HG02798 (cell line): Measurements from ENCODE around the gene SIAH3.
"Not testable (repeated sequence)": the region's sequence is repeated elsewhere in the genome, so short reads cannot be mapped to it uniquely, and the experiment has no call there.

Source experiments
- ATAC-seq: cut with Tn5 transposase; IDR thresholded peaks from one replicate; pipeline ENCODE4 v1.9.1; 2021; ENCODE audit warnings: mild to moderate bottlenecking; ENCODE audit not compliant: unreplicated experiment, poor library complexity

The SIAH3 gene

DNA sequence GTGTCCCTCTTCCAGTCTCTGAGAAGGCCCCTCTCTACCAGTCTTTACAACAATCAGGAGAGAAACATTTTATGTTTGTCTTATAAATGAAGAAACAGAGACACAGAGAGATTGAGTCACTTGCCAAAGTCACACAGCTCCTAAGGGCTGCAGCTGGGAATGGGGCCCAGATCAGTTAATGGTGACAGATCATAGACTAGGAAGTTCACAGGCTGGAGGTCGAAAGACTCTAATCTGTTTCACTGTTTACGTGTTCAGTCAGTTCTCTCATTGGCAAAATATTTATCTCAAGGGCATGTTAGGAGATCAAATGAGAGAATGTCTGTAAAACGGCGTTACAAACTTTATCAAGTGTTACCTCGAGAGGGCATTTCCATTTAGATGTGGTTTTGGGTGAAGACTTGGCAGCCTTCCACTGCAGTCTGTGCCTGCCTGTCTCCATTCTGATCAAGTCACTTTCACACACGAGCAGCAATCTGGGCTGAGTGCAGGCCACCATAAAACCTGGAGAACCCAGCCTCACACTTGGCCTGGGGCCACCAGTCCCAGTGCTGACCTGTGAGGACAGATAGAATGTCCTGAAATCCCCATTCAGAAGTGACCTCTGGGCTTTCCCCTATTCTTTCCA lies 65.1 kb downstream of the SIAH3 start:
- no peak for ATAC-seq

DNA sequence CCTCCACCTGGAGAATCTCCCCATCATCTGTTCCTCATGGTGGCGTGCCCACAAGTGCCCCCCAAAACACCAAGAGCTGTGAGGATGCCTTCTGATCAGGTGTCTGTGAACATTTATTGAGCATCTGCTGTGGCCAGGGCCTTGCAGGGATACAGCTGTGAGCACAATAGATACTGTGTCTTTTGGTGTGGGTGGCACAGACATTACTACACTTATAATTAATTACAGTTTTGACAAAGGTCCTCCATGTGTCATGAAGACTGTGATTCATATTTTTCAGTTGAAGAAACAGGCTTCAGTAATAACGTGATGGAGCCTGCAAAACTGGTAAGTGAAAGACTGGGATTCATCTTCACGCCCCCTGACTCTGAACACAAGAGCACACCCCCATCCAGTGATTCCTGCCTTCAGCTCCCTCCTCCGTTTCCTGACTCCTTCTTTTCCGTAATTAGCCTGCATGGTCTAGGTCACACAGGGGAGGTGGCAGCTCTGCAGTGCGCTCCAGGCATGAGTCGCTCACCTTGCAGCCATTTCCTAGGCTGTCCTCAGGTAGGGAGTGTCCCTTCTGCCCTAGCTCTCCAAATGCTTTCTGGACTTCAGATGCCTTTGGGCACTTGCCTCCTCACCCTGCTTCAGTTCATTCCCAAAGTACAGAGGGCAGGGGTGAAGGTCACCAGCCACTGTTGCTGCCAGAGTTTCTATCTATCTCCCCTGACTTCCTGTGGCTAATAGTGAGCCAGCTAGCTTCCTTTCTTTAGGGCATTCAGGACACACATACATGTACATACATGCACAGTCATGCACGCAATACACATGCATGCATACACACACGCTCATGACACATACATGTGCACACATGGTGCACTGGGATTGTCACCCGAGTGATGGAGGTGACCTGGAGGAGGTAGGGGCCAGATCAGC lies 66.5 kb downstream of the SIAH3 start:
- ATAC-seq, result no peak

DNA sequence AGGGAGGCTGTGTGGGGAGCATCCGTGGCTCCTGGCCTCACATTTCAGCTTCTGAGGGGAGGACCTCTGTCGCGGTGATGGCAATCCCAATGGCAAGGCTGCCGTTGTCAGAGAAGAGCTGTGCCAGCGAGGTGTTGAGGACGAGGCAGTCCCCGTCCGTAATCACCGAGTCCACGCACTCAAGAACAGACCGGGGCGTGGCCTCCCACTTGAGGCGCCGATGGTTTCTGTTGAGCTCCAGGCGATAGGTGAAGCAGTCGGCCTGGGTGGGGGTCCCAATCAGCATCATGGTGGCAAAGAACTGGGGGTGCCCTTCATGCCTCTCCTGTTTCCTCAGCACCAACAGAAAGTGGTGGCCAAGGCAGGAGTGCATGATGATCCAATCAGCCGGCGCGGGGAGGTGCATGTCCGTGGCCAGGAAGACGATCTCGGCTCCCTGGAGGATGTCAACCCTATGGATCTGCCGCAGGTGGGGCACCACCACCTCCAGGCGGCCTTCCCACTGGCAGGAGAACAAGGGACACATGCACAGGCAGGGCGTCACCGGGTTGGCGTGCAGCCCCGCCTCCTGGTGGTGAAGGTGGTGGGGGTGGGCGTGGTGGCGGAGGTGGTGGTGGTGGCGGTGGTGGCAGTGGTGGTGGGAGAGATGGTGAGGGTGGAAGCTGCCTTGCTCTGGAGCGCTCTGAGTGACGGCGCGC lies 68.1 kb downstream of the SIAH3 start:
- ATAC-seq, result no peak

DNA sequence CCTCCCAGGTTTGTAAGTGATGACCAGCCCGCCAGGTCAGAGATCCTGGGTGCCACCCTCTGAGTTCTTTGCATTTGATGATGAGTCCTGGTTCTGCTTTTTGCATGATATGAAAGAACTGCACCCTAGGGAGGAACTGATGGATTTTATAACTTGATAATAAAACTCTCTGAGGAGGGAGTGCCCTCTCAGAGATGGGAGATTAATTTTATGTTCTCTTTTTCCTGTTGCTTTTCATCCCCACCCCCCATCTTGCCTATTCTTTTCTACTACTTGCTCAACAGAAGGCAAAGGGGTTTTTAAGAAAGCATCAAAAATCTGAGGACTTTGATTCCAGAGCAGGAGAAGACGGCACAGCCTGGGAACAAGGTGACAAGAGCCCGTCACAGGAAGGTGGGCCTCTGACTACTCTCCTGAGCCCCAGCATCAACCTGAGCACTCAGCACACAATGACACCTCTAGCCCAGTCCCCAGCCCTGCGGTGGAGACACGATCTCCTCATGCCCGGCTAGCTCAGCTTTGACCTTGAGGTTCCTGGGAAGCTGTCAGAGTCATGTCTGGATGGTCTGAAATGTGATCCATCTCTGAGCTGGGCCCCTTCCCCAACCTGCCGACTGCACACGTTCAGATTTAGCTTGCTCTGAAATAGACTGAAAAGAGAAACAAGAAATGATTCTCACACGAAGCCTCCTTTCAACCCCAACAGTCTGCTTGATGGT lies 69.1 kb downstream of the SIAH3 start:
- ATAC-seq, result no peak

DNA sequence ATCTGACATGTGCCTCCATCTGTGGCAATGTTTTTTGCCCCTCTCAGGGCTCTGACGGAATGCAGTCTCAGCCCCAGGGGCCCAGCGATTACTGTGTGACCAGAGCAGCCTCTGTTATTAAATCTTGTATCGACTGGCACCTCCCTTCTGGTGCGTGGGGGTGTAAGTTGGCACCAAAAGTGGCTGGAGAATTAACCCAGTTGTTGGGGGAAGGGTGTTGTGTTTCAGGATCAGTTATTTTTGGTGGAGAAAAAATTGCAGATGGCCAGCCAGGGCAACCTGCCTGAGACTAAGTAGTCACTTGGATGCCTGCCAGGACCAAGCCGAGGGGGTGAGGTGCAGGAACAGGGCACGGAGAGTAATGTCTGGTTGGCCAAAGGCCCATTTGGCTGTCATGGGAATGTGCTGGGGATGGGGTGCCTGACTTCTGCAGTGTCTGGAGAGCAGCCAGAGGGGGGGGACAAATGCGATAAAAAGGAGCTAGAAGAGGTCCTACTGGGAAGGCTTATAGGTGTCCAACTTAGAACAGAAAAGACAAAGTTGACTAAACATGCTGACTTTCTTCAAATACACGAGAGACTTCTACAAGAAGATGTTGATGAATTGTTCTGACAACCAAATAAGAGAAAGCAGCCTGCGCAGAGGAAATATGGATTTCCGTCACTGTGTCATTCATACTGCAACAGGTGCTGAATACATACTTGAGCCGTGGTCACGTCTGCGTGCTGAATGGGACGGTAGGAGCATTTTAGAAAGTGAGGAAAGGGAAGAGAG lies 69.8 kb downstream of the SIAH3 start:
- no peak for ATAC-seq

DNA sequence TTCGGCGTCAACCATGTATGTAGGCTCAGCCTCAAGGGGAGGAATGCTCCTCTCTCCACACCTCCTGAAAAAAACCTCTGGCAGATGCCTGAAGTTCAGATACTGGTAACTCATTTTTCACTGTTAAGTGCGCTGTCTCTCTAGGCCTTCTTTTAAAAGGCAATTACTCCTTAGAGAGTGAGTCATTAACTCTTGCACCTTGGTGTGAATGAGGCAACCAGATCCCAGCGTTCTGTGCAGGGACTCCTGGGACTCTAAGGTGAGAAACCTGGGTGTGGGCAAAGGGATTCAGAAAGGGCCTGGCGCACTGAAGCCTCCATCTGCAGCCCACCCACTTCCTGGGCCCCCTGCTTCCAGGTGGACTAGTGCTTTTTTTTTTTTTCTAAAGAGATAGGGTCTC lies 71.7 kb downstream of the SIAH3 start:
- ATAC-seq, result no peak

DNA sequence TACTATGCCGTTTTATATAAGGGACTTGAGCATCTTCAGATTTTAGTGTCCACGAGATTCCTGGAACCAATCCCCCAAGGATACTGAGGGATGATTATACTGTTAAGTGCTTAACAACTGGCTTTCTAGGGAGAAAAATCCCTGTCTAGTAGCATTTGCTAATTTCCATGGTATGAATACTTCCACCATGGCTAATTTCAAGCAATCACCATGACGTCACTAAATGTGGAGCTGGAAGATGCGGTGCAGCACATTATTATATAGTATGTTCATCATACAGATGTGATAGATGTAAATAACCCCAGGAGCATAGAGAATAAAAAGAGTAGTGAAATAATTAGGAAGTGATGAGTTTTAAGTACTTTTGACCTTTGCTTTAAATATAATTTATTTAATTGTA lies 72.7 kb downstream of the SIAH3 start:
- ATAC-seq, result no peak

DNA sequence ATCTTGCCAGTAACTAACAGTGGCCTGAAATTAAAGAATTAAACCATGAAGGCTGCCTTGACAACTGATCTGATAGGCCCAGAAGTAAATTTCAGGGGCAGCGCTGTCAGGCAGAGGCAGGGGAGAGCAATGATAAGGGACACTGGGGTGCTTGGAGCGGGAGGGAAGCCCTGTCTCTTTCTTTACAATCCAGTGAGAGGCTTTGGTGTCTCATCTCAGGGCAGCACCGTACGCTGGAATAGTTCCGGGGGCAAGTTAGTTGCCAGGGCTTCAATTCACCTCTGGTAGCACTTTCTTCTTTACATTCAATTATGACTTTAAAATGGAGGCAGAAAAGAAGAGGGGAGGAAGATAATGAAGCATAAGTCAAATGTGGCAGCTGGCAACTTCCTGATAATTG lies 74.8 kb downstream of the SIAH3 start:
- no peak for ATAC-seq

DNA sequence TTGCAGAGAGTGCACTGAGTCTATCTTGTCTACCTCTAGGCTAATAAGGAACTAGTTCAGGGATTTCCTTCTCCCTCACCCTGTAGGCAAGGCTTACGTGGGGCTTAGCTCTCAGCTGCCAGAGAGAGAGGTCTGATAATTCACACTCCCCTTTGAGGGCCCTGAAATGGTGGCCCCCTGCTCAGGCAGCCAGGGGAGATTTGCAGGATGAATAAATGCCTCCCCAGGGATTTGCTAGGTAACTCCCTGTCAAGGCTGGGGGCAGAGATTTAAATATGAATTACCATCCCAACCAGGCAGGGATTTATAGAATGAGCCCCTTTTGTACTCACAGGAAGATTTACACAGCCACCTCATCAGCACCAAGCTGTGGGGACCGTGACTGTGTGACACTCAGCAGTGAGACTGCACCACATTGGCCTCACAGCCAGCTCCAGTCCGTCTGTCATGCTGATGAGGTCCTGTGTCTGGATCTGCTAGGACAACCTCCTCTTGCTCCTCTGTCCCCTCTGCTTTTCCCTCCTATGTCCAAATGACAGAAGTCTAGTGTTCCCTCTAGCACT lies 76.1 kb downstream of the SIAH3 start:
- ATAC-seq, result no peak

DNA sequence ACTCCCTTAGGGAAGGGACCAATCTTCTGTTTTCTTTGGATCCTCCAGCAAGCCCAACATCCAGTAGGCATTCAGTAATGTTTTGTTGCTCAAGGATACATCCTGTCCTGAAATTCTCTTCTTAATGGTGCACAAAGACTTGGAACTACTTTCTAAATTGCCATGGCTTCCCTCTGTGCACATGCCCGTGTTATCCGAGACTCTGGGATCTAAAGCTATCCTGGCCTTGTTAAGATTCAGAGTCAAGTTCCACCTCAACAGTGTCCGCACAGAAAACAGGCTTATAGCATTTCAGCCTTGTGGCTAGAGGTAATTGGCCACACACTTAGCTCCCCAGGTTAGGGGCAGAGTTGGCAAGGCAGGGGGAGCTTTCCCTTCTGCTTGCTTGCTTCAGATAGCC lies 77.6 kb downstream of the SIAH3 start:
- no peak for ATAC-seq

DNA sequence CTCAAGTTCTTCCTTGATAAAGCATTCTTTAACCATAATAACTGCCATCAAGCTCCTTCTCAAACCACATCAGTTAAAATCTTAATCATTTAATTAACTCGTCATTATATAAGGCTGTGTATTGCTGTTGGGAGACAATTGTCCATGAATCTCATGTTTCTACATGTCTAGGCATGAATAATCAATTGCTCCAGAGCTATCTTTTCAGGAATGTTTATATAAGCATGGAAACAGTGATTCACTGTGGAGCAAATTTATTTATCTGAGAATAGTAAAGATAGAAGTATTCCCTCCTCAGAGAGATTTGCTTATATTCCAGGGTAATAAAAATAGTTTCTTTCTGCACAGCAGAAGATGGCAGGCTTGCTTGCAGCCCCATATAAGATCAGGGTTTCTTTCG lies 78.3 kb downstream of the SIAH3 start:
- no peak for ATAC-seq

DNA sequence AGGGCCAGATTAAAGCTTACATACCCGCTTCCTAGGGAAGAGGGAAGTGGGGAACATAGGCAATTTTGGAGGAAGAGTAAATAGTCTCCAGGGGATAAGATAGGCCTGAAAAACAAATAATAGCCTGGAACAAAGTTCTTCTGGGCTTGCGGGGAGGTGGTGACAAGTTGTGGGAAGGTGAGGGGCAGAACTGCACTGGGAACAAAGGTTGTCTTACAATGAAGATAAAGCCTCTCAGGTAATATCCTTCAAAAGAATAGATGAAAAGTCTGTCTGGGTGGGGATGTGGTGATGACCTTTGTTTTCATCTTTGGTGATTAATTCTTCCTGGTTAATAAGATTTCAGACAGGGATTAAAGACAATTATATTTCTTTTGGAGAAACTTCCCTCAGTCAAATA lies 80.7 kb downstream of the SIAH3 start:
- no peak for ATAC-seq

DNA sequence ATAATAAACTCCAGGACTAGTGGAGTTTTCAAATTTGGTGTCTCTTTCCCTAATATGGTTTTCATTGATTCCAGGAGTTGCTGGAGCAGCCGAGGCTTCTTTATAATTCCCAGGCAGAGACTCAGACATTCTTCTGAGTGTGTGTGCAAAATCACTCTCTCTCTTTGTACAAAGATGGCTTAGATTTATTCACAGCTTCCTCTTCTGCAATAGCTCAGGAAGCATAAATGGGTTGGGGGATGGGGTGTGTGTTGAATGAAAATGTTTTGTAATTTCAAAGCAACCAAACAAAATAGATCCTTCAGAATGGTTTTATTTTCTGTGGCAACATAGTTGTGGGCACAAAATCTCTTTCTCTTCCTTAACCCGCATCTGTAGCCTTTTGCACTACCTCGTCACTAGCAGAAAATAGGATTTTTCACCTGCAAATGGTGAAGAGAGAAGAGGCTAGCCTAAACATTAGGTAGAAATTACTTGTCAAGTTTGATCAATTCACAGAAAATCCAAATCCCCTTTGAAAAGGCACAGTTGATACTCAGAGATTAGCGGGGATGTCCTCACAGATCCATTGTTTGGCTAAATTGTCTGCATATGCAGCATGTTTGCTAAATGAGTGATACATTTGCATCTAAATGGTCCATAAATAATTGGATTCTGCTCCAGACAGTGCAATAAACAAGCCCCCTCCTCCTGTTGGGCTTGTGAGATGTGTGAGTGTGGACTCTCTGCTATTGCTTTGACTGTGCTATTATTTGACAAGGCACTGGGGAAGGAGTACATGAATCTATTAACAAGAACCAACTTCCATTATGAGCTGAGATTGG lies 82.7 kb downstream of the SIAH3 start:
- no peak for ATAC-seq

DNA sequence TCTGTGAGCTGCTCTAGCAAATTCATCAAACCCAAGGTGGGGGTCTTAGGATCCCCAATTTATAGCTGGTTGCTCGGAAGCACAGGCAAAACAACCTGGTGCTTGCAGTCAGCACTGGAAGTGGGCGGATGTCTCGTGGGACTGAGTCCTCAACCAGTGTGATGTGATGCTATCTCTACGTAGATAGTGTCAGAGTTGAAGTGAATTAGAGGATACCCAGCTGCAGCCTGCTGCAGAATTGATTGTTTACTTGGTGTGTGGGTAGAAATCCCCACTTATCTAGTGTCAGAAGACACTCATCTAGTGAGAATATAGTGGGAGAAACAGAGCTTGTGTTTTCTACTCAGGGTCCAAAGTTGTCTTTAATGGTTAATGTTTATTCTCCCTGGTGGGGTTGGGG lies 86.1 kb downstream of the SIAH3 start:
- no peak for ATAC-seq

DNA sequence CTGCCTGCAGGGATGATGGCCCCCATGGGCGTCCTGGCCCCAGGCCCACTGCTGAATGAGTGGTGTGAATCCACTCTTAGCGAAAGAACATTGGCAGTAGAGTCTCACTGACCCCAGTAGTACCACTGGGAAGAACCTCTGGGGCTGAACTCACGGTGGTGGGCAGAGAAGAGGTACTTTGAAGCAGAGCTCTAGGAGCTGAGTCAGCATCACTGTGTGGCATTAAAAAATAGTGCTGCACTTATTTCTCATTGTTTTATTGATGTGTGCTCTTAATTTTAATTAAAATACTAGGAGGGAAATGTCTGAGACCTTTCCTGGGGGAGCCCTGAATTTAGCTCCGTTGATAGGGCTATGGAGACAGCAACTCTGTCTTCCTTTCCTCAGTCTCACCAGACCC lies 88.1 kb downstream of the SIAH3 start:
- ATAC-seq, result no peak

DNA sequence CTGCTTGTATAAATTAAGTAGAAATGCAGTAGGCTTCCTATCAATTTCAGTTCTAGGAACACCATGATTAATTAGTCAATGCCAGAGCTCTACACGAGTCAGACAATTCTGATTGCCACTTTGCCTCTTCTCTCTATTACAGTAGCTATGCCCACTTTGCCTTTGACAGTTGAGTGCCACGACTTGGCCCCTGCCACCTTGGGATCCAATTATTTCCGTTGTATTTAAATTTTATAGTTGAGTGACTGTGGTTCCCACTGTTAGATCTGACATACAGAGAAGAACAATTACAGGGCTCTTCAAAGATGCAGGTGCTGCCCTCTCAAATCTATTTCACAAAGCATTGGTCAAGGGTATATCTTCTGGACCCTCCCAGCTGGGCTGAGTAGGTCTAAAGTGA lies 94.0 kb downstream of the SIAH3 start:
- ATAC-seq, result not testable (repeated sequence)

DNA sequence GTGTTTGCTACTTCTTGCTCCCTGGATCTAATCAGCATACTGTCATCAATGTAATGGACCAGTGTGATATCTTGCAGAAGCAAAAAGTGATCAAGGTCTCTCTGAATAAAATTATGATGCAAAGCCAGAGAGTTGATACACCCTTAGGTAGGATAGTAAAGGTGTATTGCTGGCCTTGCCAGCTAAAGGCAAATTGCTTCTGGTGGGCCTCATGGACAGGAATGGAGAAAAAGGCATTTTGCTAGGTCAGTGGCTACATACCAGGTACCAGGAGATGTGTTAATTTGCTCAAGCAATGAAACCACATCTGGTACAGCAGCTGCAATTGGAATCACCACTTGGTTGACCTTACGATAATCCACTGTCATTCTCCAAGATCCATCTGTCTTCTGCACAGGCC lies 95.1 kb downstream of the SIAH3 start:
- not testable (repeated sequence) for ATAC-seq

DNA sequence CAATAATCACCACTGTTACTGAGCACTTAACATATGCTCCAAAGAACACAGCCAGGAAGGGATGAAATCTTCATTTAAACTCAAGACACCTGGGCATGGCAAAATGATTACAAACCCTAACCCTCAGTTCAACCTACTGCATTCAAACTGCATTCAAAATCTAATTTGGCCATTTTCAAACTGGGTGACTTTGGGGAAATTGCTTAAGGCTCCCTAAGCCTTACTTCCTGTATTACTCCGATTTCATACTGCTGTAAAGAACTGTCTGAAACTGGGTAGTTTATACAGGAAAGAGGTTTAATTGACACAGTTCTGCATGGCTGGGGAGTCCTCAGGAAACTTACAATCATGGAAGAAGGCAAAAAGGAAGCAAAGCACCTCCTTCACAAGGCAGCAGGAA lies 99.0 kb downstream of the SIAH3 start:
- ATAC-seq, result no peak

DNA sequence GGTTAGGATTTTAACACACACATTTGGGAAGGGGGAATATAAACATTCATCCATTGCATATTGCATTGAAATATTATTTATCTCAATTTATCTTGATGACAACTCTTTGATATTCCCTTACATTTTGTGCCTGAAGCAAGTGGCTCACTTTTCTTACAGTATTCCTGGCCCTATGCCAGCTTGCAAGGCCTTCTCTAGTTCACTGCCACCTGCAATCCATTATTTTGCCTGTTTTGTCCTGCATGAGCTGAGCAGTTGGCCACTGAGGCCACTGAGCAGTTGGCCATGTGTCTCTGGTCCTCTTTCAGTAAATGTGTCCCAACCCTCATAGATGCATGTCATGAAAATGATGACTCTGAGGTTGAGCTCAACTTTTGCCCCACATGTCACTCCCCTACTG lies 99.7 kb downstream of the SIAH3 start:
- no peak for ATAC-seq
